SU-DHL-6 (cell line): ENCODE measurements around the gene GARNL3.
A peak's percentile ranks its signal among the peaks of the same experiment; 100 is the strongest.

ENCODE experiments used
- H2AFZ ChIP-seq: fragments of 200-600 bp; sonication (generic); 2 replicates; pipeline ENCODE4 v1.6.1; 2014; ENCODE audit warnings: low read depth, mild to moderate bottlenecking, moderate library complexity, mixed read lengths, antibody characterized with exemption, low read length; ENCODE audit not compliant: severe bottlenecking
- H3F3A ChIP-seq: fragments of 200-600 bp; shearing (Covaris generic); 2 replicates; pipeline ENCODE4 v1.6.0; 2016; ENCODE audit warnings: antibody characterized with exemption, mild to moderate bottlenecking; ENCODE audit not compliant: insufficient read depth
- H3K27ac ChIP-seq: fragments of 200-600 bp; sonication (generic); 2 replicates; pipeline ENCODE4 v1.5.1; 2016; ENCODE audit warnings: low read depth, mild to moderate bottlenecking, low read length, moderate library complexity, mixed read lengths
- H3K27me3 ChIP-seq: fragments of 200-600 bp; sonication (generic), shearing (Covaris generic); 2 replicates; pipeline ENCODE4 v1.6.0; 2014; ENCODE audit warnings: mild to moderate bottlenecking, low read length
- H3K36me3 ChIP-seq: fragments of 200-600 bp; sonication (generic); 2 replicates; pipeline ENCODE4 v1.6.1; 2014; ENCODE audit warnings: mild to moderate bottlenecking, low read length, mixed read lengths
- H3K4me2 ChIP-seq: fragments of 300-600, 200-600 bp; shearing (Covaris generic), sonication (generic); 2 replicates; pipeline ENCODE4 v1.6.0; 2014; ENCODE audit warnings: low read length, low read depth, mild to moderate bottlenecking; ENCODE audit not compliant: poor library complexity, severe bottlenecking
- H3K4me3 ChIP-seq: fragments of 200-600 bp; sonication (generic); 2 replicates; pipeline ENCODE4 v1.5.1; 2014; ENCODE audit warnings: antibody characterized with exemption, low read length, mild to moderate bottlenecking, mixed read lengths; ENCODE audit not compliant: insufficient read depth, poor library complexity, severe bottlenecking
- H3K79me2 ChIP-seq: fragments of 200-600 bp; sonication (generic); 2 replicates; pipeline ENCODE4 v1.6.1; 2014; ENCODE audit warnings: mild to moderate bottlenecking, low read length, moderate library complexity; ENCODE audit not compliant: insufficient read depth
- H3K9ac ChIP-seq: fragments of 200-600 bp; sonication (generic); 2 replicates; pipeline ENCODE4 v1.7.0; 2014; ENCODE audit warnings: mild to moderate bottlenecking, low read length
- H3K9me2 ChIP-seq: fragments of 200-600 bp; sonication (generic); replicated peaks from 2 replicates; pipeline ENCODE4 v1.6.1; 2014; ENCODE audit warnings: low read length; ENCODE audit not compliant: insufficient read depth
- H3K9me3 ChIP-seq: fragments of 200-600 bp; sonication (generic); 2 replicates; pipeline ENCODE4 v1.6.1; 2014; ENCODE audit warnings: low read length, mixed read lengths; ENCODE audit not compliant: insufficient read depth
- H4K20me1 ChIP-seq: fragments of 200-600 bp; sonication (generic); 2 replicates; pipeline ENCODE4 v1.6.1; 2014; ENCODE audit warnings: low read depth, mild to moderate bottlenecking, antibody characterized with exemption, low read length, moderate library complexity, mixed read lengths
- CTCF ChIP-seq: fragments of 200-600 bp; sonication (generic); IDR thresholded peaks from one replicate; pipeline ENCODE4 v1.5.1; 2017; ENCODE audit warnings: antibody characterized with exemption, mild to moderate bottlenecking, low read length, moderate library complexity; ENCODE audit not compliant: insufficient read depth, poor library complexity, severe bottlenecking
- EZH2phosphoT487 ChIP-seq: fragments of 200-600 bp; sonication (generic), shearing (Covaris generic); conservative IDR thresholded peaks from 2 replicates; pipeline ENCODE4 v1.6.1; 2018; ENCODE audit warnings: mild to moderate bottlenecking, antibody characterized with exemption, low read length, moderate library complexity, mixed read lengths

GARNL3 gene

GRCh38 chr9:127395497-127396252 lies 131.1 kb downstream of the GARNL3 start:
- H2AFZ ChIP-seq: peak overlapping the region; percentile 86
- TF ChIP-seq EZH2phosphoT487: no peak
- no peak for TF ChIP-seq CTCF
- H3K4me2 ChIP-seq: peak overlapping the region; percentile 69
- no peak overlapping the region for H3K27ac ChIP-seq
- no peaks in the 10 kb centered on the region for H3K9me3 ChIP-seq
- H3K9me2 ChIP-seq: no peaks in the 10 kb centered on the region
- H3F3A ChIP-seq: no peaks in the 10 kb centered on the region
- H3K4me3 ChIP-seq: peak overlapping the region; percentile 59
- no peaks in the 10 kb centered on the region for H4K20me1 ChIP-seq
- H3K79me2 ChIP-seq: 0 out of 2 replicates have a peak, but pooled peaks cover 3% of the 10 kb centered on the region
- no peaks in the 10 kb centered on the region for H3K27me3 ChIP-seq
- H3K9ac ChIP-seq: peak overlapping the region; percentile 58
- H3K36me3 ChIP-seq: no peaks in the 10 kb centered on the region

DNA sequence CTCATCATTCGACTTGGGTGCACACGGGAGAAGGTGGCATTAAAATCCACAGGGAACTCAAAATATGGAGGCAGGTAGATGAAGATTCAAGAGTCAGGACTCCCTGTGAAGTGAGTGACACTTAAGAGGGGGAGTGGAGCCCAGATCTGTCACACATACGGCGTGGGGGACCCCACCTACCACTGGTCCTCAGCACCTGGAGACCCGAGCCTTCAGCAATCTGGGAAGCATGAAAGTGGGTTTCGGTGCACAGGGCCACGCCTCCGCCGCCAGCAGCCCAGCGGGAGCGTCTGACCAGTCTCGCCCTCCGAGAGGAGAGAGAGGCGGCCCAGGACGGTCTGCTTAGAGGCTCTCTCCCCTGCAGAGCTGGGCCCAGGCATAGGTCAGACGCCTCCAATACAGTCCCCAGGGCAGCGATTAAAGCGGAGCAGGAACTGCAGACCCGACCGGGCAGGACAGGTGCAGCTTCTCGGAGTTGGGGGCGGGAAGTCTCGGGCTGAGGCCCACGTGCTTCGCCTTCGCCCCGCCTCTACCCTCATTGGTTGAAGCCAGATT lies 131.8 kb downstream of the GARNL3 start:
- H3K4me3 ChIP-seq: peak overlapping the region; percentile 59
- no peaks in the 10 kb centered on the region for H3K9me2 ChIP-seq
- peak overlapping the region; percentile 58 for H3K9ac ChIP-seq
- H3K79me2 ChIP-seq: 0 out of 2 replicates have a peak, but pooled peaks cover 3% of the 10 kb centered on the region
- no peak overlapping the region for H3K27ac ChIP-seq
- no peaks in the 10 kb centered on the region for H4K20me1 ChIP-seq
- H2AFZ ChIP-seq: peak overlapping the region; percentile 86
- TF ChIP-seq CTCF (no peak), EZH2phosphoT487 (no peak)
- H3K4me2 ChIP-seq: peak overlapping the region; percentile 69
- no peaks in the 10 kb centered on the region for H3F3A ChIP-seq
- H3K36me3 ChIP-seq: no peaks in the 10 kb centered on the region
- H3K27me3 ChIP-seq: no peaks in the 10 kb centered on the region
- no peaks in the 10 kb centered on the region for H3K9me3 ChIP-seq

DNA sequence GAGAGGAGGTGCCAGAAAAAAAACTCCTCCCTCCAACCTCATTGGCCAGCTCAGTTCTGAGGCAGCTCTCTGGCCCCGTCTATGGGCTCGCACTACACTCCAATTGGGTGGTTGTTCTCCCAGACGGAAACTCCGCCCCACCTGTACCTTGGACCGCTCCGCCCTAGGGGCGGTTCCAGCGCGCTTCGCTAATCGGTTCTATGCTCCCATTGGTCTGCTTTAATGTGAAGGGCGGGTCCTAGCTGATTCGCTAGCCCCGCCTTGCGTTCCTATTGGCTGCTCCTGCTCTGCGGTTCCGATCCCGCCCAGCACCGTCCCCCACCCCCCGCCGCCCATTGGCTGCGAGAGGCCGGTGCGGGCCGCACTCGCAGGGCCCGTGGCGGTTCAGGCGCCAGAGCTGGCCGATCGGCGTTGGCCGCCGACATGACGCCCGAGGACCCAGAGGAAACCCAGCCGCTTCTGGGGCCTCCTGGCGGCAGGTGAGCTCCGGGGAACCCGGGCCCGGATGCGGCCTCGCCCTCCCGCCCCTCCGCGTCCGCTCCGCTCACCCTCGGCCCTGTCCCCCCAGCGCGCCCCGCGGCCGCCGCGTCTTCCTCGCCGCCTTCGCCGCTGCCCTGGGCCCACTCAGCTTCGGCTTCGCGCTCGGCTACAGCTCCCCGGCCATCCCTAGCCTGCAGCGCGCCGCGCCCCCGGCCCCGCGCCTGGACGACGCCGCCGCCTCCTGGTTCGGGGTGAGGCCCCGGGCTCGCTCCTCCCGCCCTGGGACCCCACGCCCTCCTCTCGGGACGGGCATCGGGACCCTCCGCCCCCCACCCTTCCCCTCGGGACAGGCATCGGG lies 132.5 kb downstream of the GARNL3 start, which contains the start of gene SLC2A8:
TSS of gene SLC2A8 (plus strand) at position 362 of the 838 bp plus-strand sequence. CDS start at position 424, 62 bp downstream.
- Histone ChIP-seq H3K27me3 (no peaks in the 10 kb centered on the region), H3F3A (no peaks in the 10 kb centered on the region), H3K9me2 (no peaks in the 10 kb centered on the region), H3K36me3 (no peaks in the 10 kb centered on the region), H3K79me2 (0 out of 2 replicates have a peak, but pooled peaks cover 3% of the 10 kb centered on the region), H3K4me3 (peak within 1 kb of the TSS; percentile 86), H3K27ac (peak within 1 kb of the TSS; percentile 69), H4K20me1 (no peaks in the 10 kb centered on the region), H3K9me3 (no peaks in the 10 kb centered on the region), H3K4me2 (peak within 1 kb of the TSS; percentile 73), H3K9ac (peak within 1 kb of the TSS; percentile 82), H2AFZ (peak within 1 kb of the TSS; percentile 86)
- TF ChIP-seq CTCF: no peak
- no peak for TF ChIP-seq EZH2phosphoT487
